GM23338 (cell line): Measurements from ENCODE around the gene EVX1. TPM values are rescaled to one million over a fixed set of nuclear protein-coding genes. Genes with fewer than 3 reads are reported as not detected.

Experiments
- ATAC-seq: fragments of 200-7000 bp; cut with Tn5 transposase; 3 replicates; pipeline ENCODE4 v1.9.1; 2020
- DNase-seq: peaks from one replicate; pipeline ENCODE4 v3.0.0-alpha.2; 2015; ENCODE audit warnings: low spot score
- H2AFZ ChIP-seq: fragments of 200-600 bp; sonication (generic); 2 replicates; pipeline ENCODE4 v1.8.0; 2016; ENCODE audit warnings: antibody characterized with exemption, mild to moderate bottlenecking, moderate library complexity
- H3F3A ChIP-seq: fragments of 200-600 bp; sonication (generic); replicated peaks from 2 replicates; pipeline ENCODE4 v1.8.0; 2017; ENCODE audit warnings: antibody characterized with exemption, mixed run types, low read depth
- H3K27ac ChIP-seq: fragments of 200-600 bp; sonication (generic); 2 replicates; pipeline ENCODE4 v1.6.1; 2016; ENCODE audit warnings: low read depth
- H3K27me3 ChIP-seq: fragments of 200-600 bp; sonication (generic); 2 replicates; pipeline ENCODE4 v1.8.0; 2016; ENCODE audit warnings: mild to moderate bottlenecking, mixed run types, moderate library complexity; ENCODE audit not compliant: insufficient read depth
- H3K36me3 ChIP-seq: fragments of 200-600 bp; sonication (generic); 2 replicates; pipeline ENCODE4 v1.8.0; 2016; ENCODE audit warnings: mild to moderate bottlenecking; ENCODE audit not compliant: insufficient read depth
- H3K4me1 ChIP-seq: fragments of 200-600 bp; sonication (generic); 2 replicates; pipeline ENCODE4 v1.8.0; 2016; ENCODE audit warnings: mild to moderate bottlenecking, moderate library complexity; ENCODE audit not compliant: insufficient read depth
- H3K4me2 ChIP-seq: fragments of 200-600 bp; sonication (generic); 2 replicates; pipeline ENCODE4 v1.7.1; 2017; ENCODE audit warnings: mixed run types
- H3K4me3 ChIP-seq: fragments of 200-600 bp; sonication (generic); 2 replicates; pipeline ENCODE4 v1.6.1; 2016; ENCODE audit warnings: mixed run types
- H3K79me2 ChIP-seq: fragments of 200-600 bp; sonication (generic); replicated peaks from 2 replicates; pipeline ENCODE4 v1.8.0; 2017; ENCODE audit warnings: mild to moderate bottlenecking; ENCODE audit not compliant: insufficient read depth
- H3K9me2 ChIP-seq: fragments of 200-600 bp; sonication (generic); 2 replicates; pipeline ENCODE4 v1.8.0; 2017; ENCODE audit not compliant: insufficient read depth
- H4K20me1 ChIP-seq: fragments of 200-600 bp; sonication (generic); replicated peaks from 2 replicates; pipeline ENCODE4 v1.8.0; 2017; ENCODE audit warnings: mild to moderate bottlenecking; ENCODE audit not compliant: insufficient read depth
- H3K27ac Mint-ChIP-seq: 2 replicates; pipeline ENCODE4 v1.8.0; 2020; ENCODE audit warnings: inconsistent platforms, mild to moderate bottlenecking, moderate library complexity, mixed read lengths
- H3K27me3 Mint-ChIP-seq: 3 replicates; pipeline ENCODE4 v1.8.0; 2022; ENCODE audit warnings: low read depth, mild to moderate bottlenecking, moderate library complexity, mixed read lengths, inconsistent platforms; ENCODE audit not compliant: insufficient read depth, poor library complexity
- H3K36me3 Mint-ChIP-seq: 3 replicates; pipeline ENCODE4 v1.8.0; 2021; ENCODE audit warnings: low read depth, mild to moderate bottlenecking, inconsistent platforms, moderate library complexity, mixed read lengths
- H3K4me1 Mint-ChIP-seq: 3 replicates; pipeline ENCODE4 v1.8.0; 2020; ENCODE audit warnings: mild to moderate bottlenecking, inconsistent platforms, mixed read lengths
- H3K4me3 Mint-ChIP-seq: 3 replicates; pipeline ENCODE4 v1.8.0; 2021; ENCODE audit warnings: moderate library complexity, mild to moderate bottlenecking, inconsistent platforms, mixed read lengths
- H3K9me3 Mint-ChIP-seq: 3 replicates; pipeline ENCODE4 v1.8.0; 2020; ENCODE audit warnings: moderate library complexity, mild to moderate bottlenecking, inconsistent platforms, mixed read lengths
- CREB1 ChIP-seq: fragments of 250-450 bp; sonication (Bioruptor Pico); IDR thresholded peaks from 2 replicates; pipeline ENCODE4 v1.5.0; 2020; ENCODE audit warnings: low read depth, mild to moderate bottlenecking, moderate library complexity
- ETS1 ChIP-seq: IDR thresholded peaks from 2 replicates; pipeline ENCODE4 v1.6.1; 2016; ENCODE audit warnings: antibody characterized with exemption
- EZH2 ChIP-seq: fragments of 200-600 bp; sonication (generic); IDR thresholded peaks from one replicate; pipeline ENCODE4 v1.8.0; 2017; ENCODE audit warnings: antibody characterized with exemption, mild to moderate bottlenecking, low read depth; ENCODE audit not compliant: unreplicated experiment
- EZH2phosphoT487 ChIP-seq: fragments of 200-600 bp; sonication (generic); IDR thresholded peaks from one replicate; pipeline ENCODE4 v1.8.1; 2018; ENCODE audit warnings: antibody characterized with exemption; ENCODE audit not compliant: unreplicated experiment
- POLR2AphosphoS5 ChIP-seq: IDR thresholded peaks from 2 replicates; pipeline ENCODE4 v1.6.1; 2016; ENCODE audit warnings: antibody characterized with exemption, low read depth
- ZNF114 ChIP-seq: fragments of 250-450 bp; sonication (Bioruptor Pico); IDR thresholded peaks from 2 replicates; pipeline ENCODE4 v1.5.0; 2020; ENCODE audit warnings: mild to moderate bottlenecking, moderate library complexity
- ZNF331 ChIP-seq: fragments of 250-450 bp; sonication (Bioruptor Pico); IDR thresholded peaks from 2 replicates; pipeline ENCODE4 v1.5.0; 2020; ENCODE audit warnings: low read depth, mild to moderate bottlenecking, moderate library complexity
- ZNF462 ChIP-seq: fragments of 250-450 bp; sonication (Bioruptor Pico); IDR thresholded peaks from 2 replicates; pipeline ENCODE4 v1.5.0; 2020; ENCODE audit warnings: mild to moderate bottlenecking, moderate library complexity
- polyA plus RNA-seq: library from polyadenylated mRNA; unstranded; fragments of >200 nt; fragmentation: Nextera tagmentation; extraction: Ambion mirVana; gene quantifications from 2 replicates; pipeline ENCODE4 v1.2.1, GENCODE V29; 2016
- total RNA-seq: library from RNA; depleted of rRNA; stranded (reverse); fragments of >200 nt; shearing (Covaris generic); gene quantifications from 2 replicates; pipeline ENCODE4 v1.2.3, GENCODE V29; 2014

Gene EVX1
- total and polyA plus RNA-seq, 2 experiments from 2014 or later = not detected

DNA sequence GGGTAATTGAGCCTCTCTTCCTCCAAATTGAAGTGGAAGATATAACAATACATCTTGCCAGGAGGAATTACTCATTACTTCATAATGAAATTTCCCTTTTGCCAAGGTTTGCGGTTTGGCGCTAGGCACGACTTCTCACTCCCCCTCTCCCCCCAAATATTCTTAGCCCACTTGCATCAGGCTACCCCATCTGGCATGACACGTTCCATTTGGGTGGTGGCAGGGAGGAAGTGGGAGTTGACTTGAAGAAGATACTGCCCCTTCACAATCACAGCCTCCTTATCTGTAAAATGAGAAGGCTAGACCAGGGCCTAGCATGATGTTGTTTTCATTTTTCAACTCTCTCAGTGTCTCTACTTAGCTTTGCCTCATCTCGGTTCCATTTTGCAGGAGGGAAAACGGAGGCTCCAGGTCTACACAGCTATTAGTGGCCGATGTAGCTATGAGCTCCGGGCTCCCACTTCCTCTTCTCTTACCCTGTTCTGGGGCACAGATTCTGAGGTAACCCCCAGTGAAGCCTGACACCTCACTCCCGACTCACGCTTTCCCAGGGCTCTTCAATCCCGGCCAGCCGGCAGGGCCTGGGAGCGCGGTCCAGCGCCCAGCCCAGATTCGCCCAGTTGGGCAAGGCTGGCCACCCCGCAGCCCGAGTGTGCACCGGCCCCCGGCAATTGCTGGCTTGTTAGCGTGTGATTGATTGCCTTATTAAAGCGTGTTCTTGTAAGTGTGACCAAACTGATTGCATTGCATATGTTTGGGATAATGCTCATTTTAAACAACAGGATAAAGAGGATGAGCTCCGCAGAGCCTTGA lies 6.5 kb downstream of the EVX1 start:
- Histone ChIP-seq H3K36me3 (no peaks in the 10 kb centered on the region), H3K4me2 (no peak overlapping the region), H3K9me2 (no peaks in the 10 kb centered on the region), H2AFZ (no peak overlapping the region), H3F3A (peaks cover 27% of the 10 kb centered on the region), H4K20me1 (peaks cover 40% of the 10 kb centered on the region), H3K27ac (no peak overlapping the region), H3K27me3 (peaks cover 100% of the 10 kb centered on the region), H3K79me2 (no peaks in the 10 kb centered on the region), H3K4me3 (no peak overlapping the region; the same call in 1 of the 2 replicates), H3K4me1 (peaks cover 42% of the 10 kb centered on the region)
- Mint-ChIP-seq H3K27ac (no peak overlapping the region), H3K9me3 (no peaks in the 10 kb centered on the region; the same call in 2 of the 3 replicates), H3K4me1 (peaks cover 34% of the 10 kb centered on the region), H3K4me3 (no peak overlapping the region), H3K36me3 (no peaks in the 10 kb centered on the region; the same call in 2 of the 3 replicates), H3K27me3 (peaks cover 100% of the 10 kb centered on the region)
- ATAC-seq = no peak
- DNase-seq = peak; percentile 37
- peak; percentile 58 for TF ChIP-seq EZH2phosphoT487
- TF ChIP-seq EZH2 = peak; percentile 82
- no peak for TF ChIP-seq ETS1
- no peak for TF ChIP-seq POLR2AphosphoS5
- no peak for TF ChIP-seq ZNF114 (CRISPR knock-in tag)
- no peak for TF ChIP-seq ZNF331 (CRISPR knock-in tag)
- no peak for TF ChIP-seq CREB1 (CRISPR knock-in tag)

- ATAC-seq = no peak
- no peak for DNase-seq
- Histone ChIP-seq H4K20me1 (peaks cover 35% of the 10 kb centered on the region), H3K9me2 (no peaks in the 10 kb centered on the region), H3K27me3 (peaks cover 100% of the 10 kb centered on the region), H3K36me3 (no peaks in the 10 kb centered on the region), H3K79me2 (no peaks in the 10 kb centered on the region), H3K27ac (no peak overlapping the region), H3F3A (peaks cover 22% of the 10 kb centered on the region), H3K4me3 (no peak overlapping the region; the same call in 1 of the 2 replicates), H3K4me2 (peak overlapping the region; percentile 8; the same call in 1 of the 2 replicates), H3K4me1 (peaks cover 38% of the 10 kb centered on the region), H2AFZ (no peak overlapping the region)
- peaks cover 100% of the 10 kb centered on the region for H3K27me3 Mint-ChIP-seq
- H3K9me3 Mint-ChIP-seq = no peaks in the 10 kb centered on the region; the same call in 2 of the 3 replicates
- peaks cover 28% of the 10 kb centered on the region for H3K4me1 Mint-ChIP-seq
- no peaks in the 10 kb centered on the region; the same call in 2 of the 3 replicates for H3K36me3 Mint-ChIP-seq
- no peak overlapping the region for H3K27ac Mint-ChIP-seq
- peak; percentile 70 for TF ChIP-seq EZH2
- TF ChIP-seq EZH2phosphoT487 = peak; percentile 37
- TF ChIP-seq ZNF462 (CRISPR knock-in tag) = no peak
- H3K4me3 Mint-ChIP-seq = peak overlapping the region; percentile 44
Measured at GRCh38 chr7:27249724-27250556, 7.3 kb downstream of the EVX1 start.
